ENCODE data around the gene STMN1. TPM values are rescaled to one million over a fixed set of nuclear protein-coding genes. Genes with fewer than 3 reads are reported as not detected.

The STMN1 gene
- total RNA-seq, 1 donor from 2014 or later = 856 TPM

DNA sequence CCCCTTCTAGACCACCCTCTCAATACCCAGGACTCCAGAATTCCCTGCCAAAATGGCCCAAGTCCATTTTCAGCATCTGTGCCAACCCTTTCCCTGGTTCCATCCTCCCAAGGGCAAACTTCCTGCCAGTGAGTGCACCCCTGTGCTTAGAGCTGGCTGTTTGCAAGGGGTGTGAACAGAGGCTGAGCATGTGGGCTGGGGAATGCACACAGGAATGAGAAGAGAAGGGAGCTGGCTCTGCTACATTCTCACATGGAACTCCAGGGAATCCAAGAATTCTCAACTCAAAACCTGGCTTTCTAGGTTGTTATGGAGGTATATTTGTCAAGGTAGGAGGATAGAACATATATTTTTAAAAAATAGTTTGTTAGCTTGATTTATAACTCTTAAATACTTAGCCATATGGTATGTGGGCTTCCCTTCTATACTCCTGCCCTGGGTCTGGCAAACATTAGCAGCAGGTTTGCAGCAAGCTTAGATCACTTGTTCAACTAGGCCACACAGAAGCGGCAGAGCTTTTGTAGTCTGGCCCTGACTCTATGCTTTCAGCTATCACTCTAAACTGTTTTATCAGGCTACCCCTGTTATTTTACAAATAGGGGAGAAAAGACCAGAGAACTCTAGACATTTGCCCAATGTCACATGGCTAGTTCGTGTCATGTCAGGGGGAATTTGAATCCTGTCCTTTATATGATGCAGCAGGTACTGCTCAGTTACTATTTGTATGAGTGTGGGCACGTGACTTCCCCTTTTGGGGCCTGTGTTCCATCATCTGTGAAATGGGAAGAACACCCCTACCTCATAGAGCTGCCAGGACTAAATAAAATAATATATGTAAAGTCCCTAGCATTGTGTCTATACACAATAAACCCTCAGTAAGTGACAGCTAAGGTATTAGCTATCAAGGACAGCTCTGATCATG is 8.1 kb upstream of the STMN1 start:
- Mint-ChIP-seq H3K36me3 (ENCODE audit: insufficient read depth) (no peaks in the 10 kb centered on the region), H3K4me3 (ENCODE audit: low read depth) (no peak overlapping the region), H3K27ac (no peak overlapping the region), H3K4me1 (ENCODE audit: low read depth) (peaks cover 4% of the 10 kb centered on the region), H3K27me3 (no peaks in the 10 kb centered on the region), H3K9me3 (ENCODE audit: low read depth) (no peaks in the 10 kb centered on the region)
- DNase-seq (ENCODE audit: low spot score, unreplicated experiment) = no peak
- TF ChIP-seq, protein P1, sequence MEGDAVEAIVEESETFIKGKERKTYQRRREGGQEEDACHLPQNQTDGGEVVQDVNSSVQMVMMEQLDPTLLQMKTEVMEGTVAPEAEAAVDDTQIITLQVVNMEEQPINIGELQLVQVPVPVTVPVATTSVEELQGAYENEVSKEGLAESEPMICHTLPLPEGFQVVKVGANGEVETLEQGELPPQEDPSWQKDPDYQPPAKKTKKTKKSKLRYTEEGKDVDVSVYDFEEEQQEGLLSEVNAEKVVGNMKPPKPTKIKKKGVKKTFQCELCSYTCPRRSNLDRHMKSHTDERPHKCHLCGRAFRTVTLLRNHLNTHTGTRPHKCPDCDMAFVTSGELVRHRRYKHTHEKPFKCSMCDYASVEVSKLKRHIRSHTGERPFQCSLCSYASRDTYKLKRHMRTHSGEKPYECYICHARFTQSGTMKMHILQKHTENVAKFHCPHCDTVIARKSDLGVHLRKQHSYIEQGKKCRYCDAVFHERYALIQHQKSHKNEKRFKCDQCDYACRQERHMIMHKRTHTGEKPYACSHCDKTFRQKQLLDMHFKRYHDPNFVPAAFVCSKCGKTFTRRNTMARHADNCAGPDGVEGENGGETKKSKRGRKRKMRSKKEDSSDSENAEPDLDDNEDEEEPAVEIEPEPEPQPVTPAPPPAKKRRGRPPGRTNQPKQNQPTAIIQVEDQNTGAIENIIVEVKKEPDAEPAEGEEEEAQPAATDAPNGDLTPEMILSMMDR (IDR thresholded peaks at IDR 0.05; ENCODE audit: unreplicated experiment) = no peak

DNA sequence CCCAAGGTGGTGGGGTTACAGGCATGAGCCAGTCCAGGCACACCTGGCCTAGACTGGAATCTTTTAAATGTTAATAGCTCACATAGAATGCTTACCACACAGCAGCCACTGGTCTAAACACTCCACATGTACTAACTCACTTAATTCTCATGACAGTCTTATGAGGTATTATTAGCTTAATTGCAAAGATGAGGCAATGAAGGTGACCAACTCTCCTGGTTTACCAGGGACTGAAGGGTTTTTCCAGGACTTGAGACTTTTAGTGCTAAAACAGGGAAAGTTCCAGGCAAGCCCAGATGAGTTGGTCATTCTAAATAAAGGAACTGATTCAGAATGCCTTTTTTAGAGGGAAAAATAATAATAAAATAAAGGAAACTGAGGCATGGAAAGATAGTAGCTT is 7.0 kb upstream of the STMN1 start:
- Mint-ChIP-seq H3K9me3 (ENCODE audit: low read depth) (no peaks in the 10 kb centered on the region), H3K27me3 (no peaks in the 10 kb centered on the region), H3K36me3 (ENCODE audit: insufficient read depth) (no peaks in the 10 kb centered on the region), H3K27ac (no peak overlapping the region), H3K4me3 (ENCODE audit: low read depth) (no peak overlapping the region), H3K4me1 (ENCODE audit: low read depth) (peaks cover 4% of the 10 kb centered on the region)
- TF ChIP-seq, protein P1 (IDR thresholded peaks at IDR 0.05; ENCODE audit: unreplicated experiment) = no peak
- no peak for DNase-seq (ENCODE audit: low spot score, unreplicated experiment)

DNA sequence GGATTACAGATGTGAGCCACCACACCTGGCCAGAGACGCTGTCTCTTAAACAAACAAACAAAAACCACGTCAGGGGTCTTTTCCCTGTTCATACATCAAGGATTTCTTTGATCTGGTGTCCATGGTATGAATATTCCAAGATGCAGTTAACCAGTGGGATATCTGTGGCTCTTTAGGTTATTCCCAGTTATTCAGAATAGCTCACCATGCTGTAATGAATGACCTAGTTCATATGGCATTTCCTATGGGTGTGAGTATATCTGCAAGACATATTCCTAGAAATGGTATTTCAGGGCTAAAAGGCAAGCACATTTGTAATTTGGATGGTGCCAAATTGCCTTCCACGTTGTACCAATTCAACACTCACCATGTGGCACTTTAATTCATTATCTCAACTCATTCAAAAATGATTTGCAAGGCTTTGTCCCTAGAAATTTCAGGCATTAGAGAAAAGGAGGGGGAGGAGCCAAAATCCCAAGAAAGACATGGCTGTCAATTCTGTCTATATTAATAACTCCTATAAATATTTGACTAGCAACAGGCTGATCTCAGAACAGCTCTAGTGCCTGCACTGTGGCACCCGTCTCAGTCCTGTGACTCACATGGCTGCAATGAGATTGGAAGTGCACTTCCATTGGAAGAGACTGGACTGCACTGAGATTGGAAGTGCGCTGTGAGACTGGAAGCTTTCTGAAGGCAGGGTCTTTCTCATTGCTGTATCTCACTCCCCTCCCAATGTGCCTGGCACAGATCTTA is 6.0 kb upstream of the STMN1 start:
- no peak for DNase-seq (ENCODE audit: low spot score, unreplicated experiment)
- H3K4me3 Mint-ChIP-seq (ENCODE audit: low read depth) = no peak overlapping the region
- no peaks in the 10 kb centered on the region for H3K27me3 Mint-ChIP-seq
- H3K36me3 Mint-ChIP-seq (ENCODE audit: insufficient read depth) = no peaks in the 10 kb centered on the region
- H3K27ac Mint-ChIP-seq = no peak overlapping the region
- H3K9me3 Mint-ChIP-seq (ENCODE audit: low read depth) = no peaks in the 10 kb centered on the region
- H3K4me1 Mint-ChIP-seq (ENCODE audit: low read depth) = peaks cover 3% of the 10 kb centered on the region
- TF ChIP-seq, protein P1 (IDR thresholded peaks at IDR 0.05; ENCODE audit: unreplicated experiment) = no peak

DNA sequence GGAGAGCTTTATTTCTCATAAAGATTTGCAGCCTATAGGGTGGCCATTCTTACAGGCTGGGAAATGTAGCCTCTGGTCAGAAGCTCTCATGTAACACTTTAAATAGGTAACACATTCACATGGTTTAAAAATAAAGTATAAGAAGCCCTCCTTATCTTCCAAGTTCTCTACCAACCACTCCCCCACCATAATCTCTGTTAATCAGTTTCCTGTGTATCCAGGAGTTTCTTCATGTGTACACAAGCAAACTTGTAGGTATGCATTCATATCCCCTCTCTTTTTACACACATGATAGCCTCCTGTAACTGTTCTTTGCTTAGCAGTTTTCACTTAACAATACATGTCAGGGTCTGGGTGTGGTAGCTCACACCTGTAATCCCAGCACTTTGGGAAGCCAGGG is 4.9 kb upstream of the STMN1 start:
- H3K27ac Mint-ChIP-seq = no peak overlapping the region
- H3K4me3 Mint-ChIP-seq (ENCODE audit: low read depth) = no peak overlapping the region
- H3K36me3 Mint-ChIP-seq (ENCODE audit: insufficient read depth) = no peaks in the 10 kb centered on the region
- H3K4me1 Mint-ChIP-seq (ENCODE audit: low read depth) = peaks cover 6% of the 10 kb centered on the region
- no peak for DNase-seq (ENCODE audit: low spot score, unreplicated experiment)
- TF ChIP-seq, protein P1 (IDR thresholded peaks at IDR 0.05; ENCODE audit: unreplicated experiment) = no peak
- H3K9me3 Mint-ChIP-seq (ENCODE audit: low read depth) = no peaks in the 10 kb centered on the region
- no peaks in the 10 kb centered on the region for H3K27me3 Mint-ChIP-seq

DNA sequence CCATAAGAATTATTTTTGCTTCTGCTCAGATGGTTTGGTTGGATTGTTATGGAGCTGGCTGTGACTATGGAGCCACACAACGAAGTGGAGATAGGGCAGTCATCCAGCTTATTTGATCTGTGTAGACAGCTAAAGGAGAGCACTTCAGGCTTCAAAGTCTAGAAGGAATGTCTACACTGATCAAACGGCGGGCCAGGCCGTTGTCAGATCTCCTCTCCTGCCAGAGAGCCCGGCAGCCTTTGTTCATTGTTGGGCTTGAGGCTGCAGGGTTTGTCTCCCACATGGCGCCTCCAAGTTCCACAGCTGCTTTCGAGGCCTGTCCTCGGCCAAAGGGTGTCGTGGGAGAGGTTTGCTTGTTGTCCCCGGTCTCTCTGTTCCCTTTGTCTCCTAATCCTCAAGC is 2.8 kb upstream of the STMN1 start:
- H3K36me3 Mint-ChIP-seq (ENCODE audit: insufficient read depth) = peaks cover 6% of the 10 kb centered on the region
- H3K4me1 Mint-ChIP-seq (ENCODE audit: low read depth) = peaks cover 15% of the 10 kb centered on the region
- no peak overlapping the region for H3K27ac Mint-ChIP-seq
- TF ChIP-seq, protein P1 (IDR thresholded peaks at IDR 0.05; ENCODE audit: unreplicated experiment) = no peak
- no peak for DNase-seq (ENCODE audit: low spot score, unreplicated experiment)
- no peak overlapping the region for H3K4me3 Mint-ChIP-seq (ENCODE audit: low read depth)
- H3K27me3 Mint-ChIP-seq = no peaks in the 10 kb centered on the region
- no peaks in the 10 kb centered on the region for H3K9me3 Mint-ChIP-seq (ENCODE audit: low read depth)
